Astrocyte (in vitro differentiated cells and primary cell): Measurements from ENCODE around the gene ZSWIM8.

Experiments
- EZH2 ChIP-seq: IDR thresholded peaks from 2 replicates; pipeline ENCODE4 v1.6.1; 2012; ENCODE audit warnings: mild to moderate bottlenecking, low read length, inconsistent platforms; ENCODE audit not compliant: insufficient read depth
- TF ChIP-seq, protein P1 (sequence below): IDR thresholded peaks from 2 replicates; pipeline ENCODE4 v1.5.1; 2011; ENCODE audit warnings: low read depth, mild to moderate bottlenecking, inconsistent platforms, low read length, moderate library complexity; ENCODE audit not compliant: insufficient read depth

DNA sequence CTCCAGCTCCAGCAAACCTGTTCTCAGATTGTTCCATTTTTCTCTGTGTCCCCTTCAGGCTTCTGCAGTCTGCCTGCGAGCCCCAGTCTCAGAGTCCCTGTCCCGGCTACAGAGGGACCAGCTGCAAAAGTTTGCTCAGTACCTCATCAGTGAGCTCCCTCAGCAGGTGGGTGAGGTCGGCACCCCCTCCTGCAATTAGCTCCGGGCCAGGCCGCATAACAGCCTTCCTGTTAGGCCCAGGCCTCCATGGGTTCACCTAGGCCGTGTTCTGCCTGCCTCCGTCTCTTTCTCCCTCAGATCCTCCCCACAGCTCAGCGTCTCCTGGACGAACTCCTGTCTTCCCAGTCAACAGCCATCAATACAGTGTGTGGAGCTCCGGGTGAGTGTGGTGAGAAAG is 4.3 kb downstream of the ZSWIM8 start:
- TF ChIP-seq, protein P1, sequence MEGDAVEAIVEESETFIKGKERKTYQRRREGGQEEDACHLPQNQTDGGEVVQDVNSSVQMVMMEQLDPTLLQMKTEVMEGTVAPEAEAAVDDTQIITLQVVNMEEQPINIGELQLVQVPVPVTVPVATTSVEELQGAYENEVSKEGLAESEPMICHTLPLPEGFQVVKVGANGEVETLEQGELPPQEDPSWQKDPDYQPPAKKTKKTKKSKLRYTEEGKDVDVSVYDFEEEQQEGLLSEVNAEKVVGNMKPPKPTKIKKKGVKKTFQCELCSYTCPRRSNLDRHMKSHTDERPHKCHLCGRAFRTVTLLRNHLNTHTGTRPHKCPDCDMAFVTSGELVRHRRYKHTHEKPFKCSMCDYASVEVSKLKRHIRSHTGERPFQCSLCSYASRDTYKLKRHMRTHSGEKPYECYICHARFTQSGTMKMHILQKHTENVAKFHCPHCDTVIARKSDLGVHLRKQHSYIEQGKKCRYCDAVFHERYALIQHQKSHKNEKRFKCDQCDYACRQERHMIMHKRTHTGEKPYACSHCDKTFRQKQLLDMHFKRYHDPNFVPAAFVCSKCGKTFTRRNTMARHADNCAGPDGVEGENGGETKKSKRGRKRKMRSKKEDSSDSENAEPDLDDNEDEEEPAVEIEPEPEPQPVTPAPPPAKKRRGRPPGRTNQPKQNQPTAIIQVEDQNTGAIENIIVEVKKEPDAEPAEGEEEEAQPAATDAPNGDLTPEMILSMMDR = no peak
- no peak for TF ChIP-seq EZH2
